Neural progenitor cell (in vitro differentiated cells): ENCODE results near the gene WWOX. TPM values are rescaled to one million over a fixed set of nuclear protein-coding genes. Genes with fewer than 3 reads are reported as not detected.
A peak's percentile ranks its signal among the peaks of the same experiment; 100 is the strongest.

Source experiments
- DNase-seq: peaks from one replicate; pipeline ENCODE4 v3.0.0-alpha.2; 2016; ENCODE audit warnings: low spot score
- H2AFZ ChIP-seq: fragments of 200-600 bp; sonication (generic); replicated peaks from 2 replicates; pipeline ENCODE4 v1.6.1; 2016; ENCODE audit warnings: antibody characterized with exemption
- H3F3A ChIP-seq: fragments of 200-600 bp; sonication (generic); 2 replicates; pipeline ENCODE4 v1.6.1; 2016; ENCODE audit warnings: antibody characterized with exemption, low read depth
- H3K27ac ChIP-seq: fragments of 200-600 bp; sonication (generic); 2 replicates; pipeline ENCODE4 v1.5.1; 2016; ENCODE audit warnings: mild to moderate bottlenecking
- H3K27me3 ChIP-seq: fragments of 200-600 bp; sonication (generic); 2 replicates; pipeline ENCODE4 v1.6.1; 2016; ENCODE audit warnings: mild to moderate bottlenecking, moderate library complexity
- H3K36me3 ChIP-seq: fragments of 200-600 bp; sonication (generic); 2 replicates; pipeline ENCODE4 v1.5.1; 2016
- H3K4me1 ChIP-seq: fragments of 200-600 bp; sonication (generic); 2 replicates; pipeline ENCODE4 v1.6.1; 2016; ENCODE audit warnings: mixed run types
- H3K4me2 ChIP-seq: fragments of 200-600 bp; sonication (generic); 2 replicates; pipeline ENCODE4 v1.6.1; 2016
- H3K4me3 ChIP-seq: fragments of 200-600 bp; sonication (generic); 2 replicates; pipeline ENCODE4 v1.5.1; 2016
- H3K79me2 ChIP-seq: fragments of 200-600 bp; sonication (generic); 2 replicates; pipeline ENCODE4 v1.6.1; 2016; ENCODE audit warnings: low read depth
- H3K9ac ChIP-seq: fragments of 200-600 bp; sonication (generic); 2 replicates; pipeline ENCODE4 v1.6.1; 2016
- H3K9me3 ChIP-seq: fragments of 200-600 bp; sonication (generic); 2 replicates; pipeline ENCODE4 v1.5.1; 2016; ENCODE audit warnings: low read depth
- H4K20me1 ChIP-seq: fragments of 200-600 bp; sonication (generic); 2 replicates; pipeline ENCODE4 v1.6.1; 2016; ENCODE audit warnings: low read depth
- H3K27ac Mint-ChIP-seq: 3 replicates; pipeline ENCODE4 v1.8.0; 2021; ENCODE audit warnings: mixed read lengths
- H3K27me3 Mint-ChIP-seq: 2 replicates; pipeline ENCODE4 v1.8.0; 2022; ENCODE audit warnings: low read depth, mild to moderate bottlenecking, inconsistent platforms, moderate library complexity, mixed read lengths; ENCODE audit not compliant: insufficient read depth
- H3K36me3 Mint-ChIP-seq: 3 replicates; pipeline ENCODE4 v1.8.0; 2021; ENCODE audit warnings: mixed read lengths
- H3K4me1 Mint-ChIP-seq: 3 replicates; pipeline ENCODE4 v1.8.0; 2021; ENCODE audit warnings: mixed read lengths
- H3K4me3 Mint-ChIP-seq: 3 replicates; pipeline ENCODE4 v1.8.0; 2021; ENCODE audit warnings: mild to moderate bottlenecking, moderate library complexity, mixed read lengths
- H3K9me3 Mint-ChIP-seq: 3 replicates; pipeline ENCODE4 v1.8.0; 2020; ENCODE audit warnings: mixed read lengths
- CTCF ChIP-seq: fragments of 200-600 bp; sonication (generic); IDR thresholded peaks from 2 replicates; pipeline ENCODE4 v1.5.1; 2017; ENCODE audit warnings: antibody characterized with exemption, mild to moderate bottlenecking
- EZH2 ChIP-seq: fragments of 200-600 bp; sonication (generic); IDR thresholded peaks from 2 replicates; pipeline ENCODE4 v1.6.1; 2017; ENCODE audit warnings: antibody characterized with exemption, mild to moderate bottlenecking, moderate library complexity
- EZH2phosphoT487 ChIP-seq: fragments of 200-600 bp; sonication (generic); IDR thresholded peaks from 2 replicates; pipeline ENCODE4 v1.6.1; 2017; ENCODE audit warnings: antibody characterized with exemption
- total RNA-seq: library from RNA; depleted of rRNA; stranded (reverse); fragments of >200 nt; gene quantifications from 2 replicates; pipeline ENCODE4 v1.2.3, GENCODE V29; 2015; ENCODE audit warnings: low replicate concordance

The WWOX gene
- total RNA-seq, 1 donor from 2014 or later: 63.7 TPM

- H3K4me1 Mint-ChIP-seq: peaks cover 42% of the 10 kb centered on the region
- peaks cover 10% of the 10 kb centered on the region for H3K27me3 Mint-ChIP-seq
These were observed 406.3 kb downstream of the WWOX start for GRCh38 chr16:78505544-78506366.

GRCh38 chr16:78506367-78507193, 407.1 kb downstream of the WWOX start:
- H2AFZ ChIP-seq: no peak overlapping the region
- no peaks in the 10 kb centered on the region for H3K27me3 ChIP-seq

More at GRCh38 chr16:78505544-78506366, 406.3 kb downstream of the WWOX start:
- TF ChIP-seq CTCF: peak; percentile 5
- TF ChIP-seq EZH2: no peak
- H3K9me3 Mint-ChIP-seq: no peaks in the 10 kb centered on the region
- Histone ChIP-seq H3K27ac (peak overlapping the region; percentile 79), H3K27me3 (no peaks in the 10 kb centered on the region), H3K9me3 (no peaks in the 10 kb centered on the region), H3K9ac (no peak overlapping the region), H3K4me1 (peaks cover 25% of the 10 kb centered on the region), H3K4me2 (peak overlapping the region; percentile 15), H3K79me2 (no peaks in the 10 kb centered on the region), H3F3A (peaks cover 18% of the 10 kb centered on the region), H4K20me1 (no peaks in the 10 kb centered on the region), H3K4me3 (no peak overlapping the region), H3K36me3 (no peaks in the 10 kb centered on the region), H2AFZ (no peak overlapping the region)
- no peak for DNase-seq
- H3K27ac Mint-ChIP-seq: peak overlapping the region; percentile 62
- H3K4me3 Mint-ChIP-seq: no peak overlapping the region
- H3K36me3 Mint-ChIP-seq: no peaks in the 10 kb centered on the region

GRCh38 chr16:78507576-78507975, 408.1 kb downstream of the WWOX start:
- no peaks in the 10 kb centered on the region for H3K36me3 ChIP-seq
- H3K4me2 ChIP-seq: no peak overlapping the region
- H2AFZ ChIP-seq: no peak overlapping the region
- Mint-ChIP-seq H3K9me3 (no peaks in the 10 kb centered on the region), H3K4me1 (peaks cover 41% of the 10 kb centered on the region), H3K4me3 (no peak overlapping the region), H3K27ac (no peak overlapping the region), H3K27me3 (peaks cover 8% of the 10 kb centered on the region), H3K36me3 (no peaks in the 10 kb centered on the region)
- no peak for DNase-seq
- no peaks in the 10 kb centered on the region for H3K27me3 ChIP-seq
- no peaks in the 10 kb centered on the region for H4K20me1 ChIP-seq
- peaks cover 18% of the 10 kb centered on the region for H3F3A ChIP-seq
- peaks cover 20% of the 10 kb centered on the region for H3K4me1 ChIP-seq
- H3K4me3 ChIP-seq: no peak overlapping the region
- H3K9me3 ChIP-seq: no peaks in the 10 kb centered on the region
- no peak overlapping the region for H3K27ac ChIP-seq
- no peak for TF ChIP-seq EZH2
- no peak for TF ChIP-seq CTCF
- no peak for TF ChIP-seq EZH2phosphoT487
- no peaks in the 10 kb centered on the region for H3K79me2 ChIP-seq
- H3K9ac ChIP-seq: no peak overlapping the region

More at GRCh38 chr16:78506367-78507193, 407.1 kb downstream of the WWOX start:
- Mint-ChIP-seq H3K9me3 (no peaks in the 10 kb centered on the region), H3K27me3 (peaks cover 10% of the 10 kb centered on the region), H3K36me3 (no peaks in the 10 kb centered on the region), H3K4me3 (no peak overlapping the region), H3K4me1 (peaks cover 45% of the 10 kb centered on the region), H3K27ac (no peak overlapping the region)
- Histone ChIP-seq H3K9me3 (no peaks in the 10 kb centered on the region), H3K79me2 (no peaks in the 10 kb centered on the region), H3K4me1 (peaks cover 20% of the 10 kb centered on the region), H3K4me3 (no peak overlapping the region), H3K36me3 (no peaks in the 10 kb centered on the region), H3F3A (peaks cover 18% of the 10 kb centered on the region), H3K4me2 (no peak overlapping the region), H3K27ac (no peak overlapping the region), H4K20me1 (no peaks in the 10 kb centered on the region), H3K9ac (no peak overlapping the region)
- TF ChIP-seq EZH2: no peak
- no peak for TF ChIP-seq CTCF
- no peak for TF ChIP-seq EZH2phosphoT487
- DNase-seq: no peak
